Activated CD8-positive, alpha-beta memory T cell treated with anti-CD3 and anti-CD28 coated beads, Interleukin-2, amount 50 U/mL, for 4 hours (primary cell): ENCODE data around the gene PVR.
"Not testable (repeated sequence)": the region's sequence is repeated elsewhere in the genome, so short reads cannot be mapped to it uniquely, and the experiment has no call there.

ENCODE experiments used
- DNase-seq: peaks from one replicate; pipeline ENCODE4 v3.0.0-alpha.2; 2020

The PVR gene, protein sequence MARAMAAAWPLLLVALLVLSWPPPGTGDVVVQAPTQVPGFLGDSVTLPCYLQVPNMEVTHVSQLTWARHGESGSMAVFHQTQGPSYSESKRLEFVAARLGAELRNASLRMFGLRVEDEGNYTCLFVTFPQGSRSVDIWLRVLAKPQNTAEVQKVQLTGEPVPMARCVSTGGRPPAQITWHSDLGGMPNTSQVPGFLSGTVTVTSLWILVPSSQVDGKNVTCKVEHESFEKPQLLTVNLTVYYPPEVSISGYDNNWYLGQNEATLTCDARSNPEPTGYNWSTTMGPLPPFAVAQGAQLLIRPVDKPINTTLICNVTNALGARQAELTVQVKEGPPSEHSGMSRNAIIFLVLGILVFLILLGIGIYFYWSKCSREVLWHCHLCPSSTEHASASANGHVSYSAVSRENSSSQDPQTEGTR

DNA sequence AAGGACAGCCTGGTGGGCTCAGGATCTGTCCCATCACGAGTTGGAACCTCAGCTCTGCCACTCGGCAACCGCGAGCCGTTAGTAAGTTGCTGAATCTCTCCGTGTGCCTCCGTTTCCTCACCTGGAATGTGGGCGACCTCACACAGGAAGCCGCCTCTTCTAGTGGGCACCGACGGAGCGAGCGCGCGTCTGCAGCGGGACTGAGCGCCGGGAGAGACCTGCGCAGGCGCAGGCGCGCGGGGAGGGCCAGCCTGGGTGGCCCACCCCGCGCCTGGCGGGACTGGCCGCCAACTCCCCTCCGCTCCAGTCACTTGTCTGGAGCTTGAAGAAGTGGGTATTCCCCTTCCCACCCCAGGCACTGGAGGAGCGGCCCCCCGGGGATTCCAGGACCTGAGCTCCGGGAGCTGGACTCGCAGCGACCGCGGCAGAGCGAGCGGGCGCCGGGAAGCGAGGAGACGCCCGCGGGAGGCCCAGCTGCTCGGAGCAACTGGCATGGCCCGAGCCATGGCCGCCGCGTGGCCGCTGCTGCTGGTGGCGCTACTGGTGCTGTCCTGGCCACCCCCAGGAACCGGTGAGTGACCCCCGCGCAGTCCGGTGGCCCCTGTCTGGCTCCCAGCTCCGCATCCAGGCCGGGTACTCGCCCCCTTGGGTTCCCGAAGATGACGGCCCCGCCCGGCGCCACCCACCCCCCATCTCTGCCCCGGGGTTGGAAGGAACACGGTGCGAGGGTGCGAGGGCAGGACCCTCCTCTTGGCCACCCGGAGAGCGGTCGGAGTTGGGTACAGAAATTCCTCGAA lies at the start of gene PVR:
TSS of gene PVR (plus strand) at position 306 of the 797 bp plus-strand sequence. CDS start at position 493, 187 bp downstream.
- DNase-seq, result peak; percentile 32

GRCh38 chr19:44596428-44597130 lies 47.1 kb upstream of the PVR start:
- no peak for DNase-seq

GRCh38 chr19:44597131-44597491 lies 46.6 kb upstream of the PVR start:
- no peak for DNase-seq

DNA sequence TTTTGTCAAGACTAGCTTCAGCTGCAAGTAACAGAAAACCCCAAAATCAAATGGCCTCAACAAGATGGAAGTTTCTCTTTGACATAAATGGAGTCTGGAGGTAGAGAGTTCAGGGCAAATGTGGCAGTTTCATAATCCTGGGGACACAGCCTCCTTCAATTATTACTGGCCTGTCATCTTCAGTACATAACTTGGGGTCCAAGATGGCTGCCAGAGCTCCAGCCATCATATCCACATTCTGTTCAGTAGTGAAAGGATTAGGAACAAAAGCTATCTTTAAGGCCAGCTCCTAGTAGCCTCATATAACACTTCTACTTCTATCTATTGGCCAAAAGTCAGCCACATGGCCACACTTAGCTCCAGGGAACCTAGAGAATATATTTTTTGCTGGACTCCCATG lies 45.4 kb upstream of the PVR start:
- DNase-seq, result no peak

DNA sequence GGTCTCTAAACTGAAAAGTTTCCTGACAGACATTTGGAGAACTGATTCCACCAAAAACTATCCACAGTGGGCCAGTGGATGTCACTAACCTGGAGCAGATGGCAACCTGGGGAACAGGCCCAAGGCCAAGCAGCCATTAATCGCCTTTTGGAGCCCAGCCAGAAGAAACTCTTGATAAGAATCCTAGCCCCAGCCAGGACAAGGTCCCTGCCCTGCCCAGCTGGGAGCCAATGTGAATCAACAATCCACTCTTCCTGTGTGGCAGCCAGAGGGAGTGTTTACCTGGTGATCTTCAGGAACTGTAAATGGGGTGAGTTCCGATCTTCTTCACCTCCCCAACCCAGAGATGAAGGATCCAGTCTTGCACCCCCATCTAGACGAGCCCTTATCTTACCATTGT lies 44.8 kb upstream of the PVR start:
- DNase-seq, result no peak

DNA sequence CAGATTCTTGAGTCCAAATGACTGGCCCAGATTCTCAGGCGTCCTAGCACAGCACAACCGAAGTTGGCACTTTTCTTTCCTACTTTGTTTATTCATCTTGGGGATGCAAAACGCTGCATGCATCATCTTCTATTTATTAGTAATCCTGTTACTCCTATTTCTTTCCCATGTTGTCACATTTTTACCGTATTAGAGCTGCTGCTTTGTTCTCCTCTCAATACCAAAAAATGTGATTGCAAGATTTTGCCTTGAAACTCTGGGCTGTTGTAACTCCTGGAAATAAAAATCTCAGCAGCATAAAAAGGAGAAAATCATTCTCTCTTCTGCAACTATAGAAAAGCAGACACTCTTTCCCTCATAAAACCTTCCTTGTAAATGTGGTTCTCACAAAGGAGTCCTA lies 43.2 kb upstream of the PVR start:
- no peak for DNase-seq

DNA sequence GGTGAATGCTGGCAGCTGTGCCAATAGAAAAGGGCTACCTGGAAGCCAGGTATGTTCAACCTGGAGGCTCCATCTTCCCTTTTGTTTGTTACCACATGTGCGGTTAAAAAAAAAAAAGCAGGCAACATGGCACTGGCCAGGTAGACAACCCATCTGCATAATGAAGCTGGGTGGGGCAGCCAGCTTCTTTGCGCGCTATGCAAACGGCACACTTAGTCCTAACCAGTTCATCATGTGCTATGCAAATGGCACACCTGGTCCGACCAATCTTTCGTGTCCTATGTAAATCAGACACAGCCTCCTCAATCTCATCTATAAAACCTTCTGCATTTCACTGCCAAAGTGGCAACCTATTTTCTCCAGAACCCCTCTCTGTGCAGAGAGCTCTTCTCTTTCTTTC lies 41.6 kb upstream of the PVR start:
- no peak for DNase-seq

DNA sequence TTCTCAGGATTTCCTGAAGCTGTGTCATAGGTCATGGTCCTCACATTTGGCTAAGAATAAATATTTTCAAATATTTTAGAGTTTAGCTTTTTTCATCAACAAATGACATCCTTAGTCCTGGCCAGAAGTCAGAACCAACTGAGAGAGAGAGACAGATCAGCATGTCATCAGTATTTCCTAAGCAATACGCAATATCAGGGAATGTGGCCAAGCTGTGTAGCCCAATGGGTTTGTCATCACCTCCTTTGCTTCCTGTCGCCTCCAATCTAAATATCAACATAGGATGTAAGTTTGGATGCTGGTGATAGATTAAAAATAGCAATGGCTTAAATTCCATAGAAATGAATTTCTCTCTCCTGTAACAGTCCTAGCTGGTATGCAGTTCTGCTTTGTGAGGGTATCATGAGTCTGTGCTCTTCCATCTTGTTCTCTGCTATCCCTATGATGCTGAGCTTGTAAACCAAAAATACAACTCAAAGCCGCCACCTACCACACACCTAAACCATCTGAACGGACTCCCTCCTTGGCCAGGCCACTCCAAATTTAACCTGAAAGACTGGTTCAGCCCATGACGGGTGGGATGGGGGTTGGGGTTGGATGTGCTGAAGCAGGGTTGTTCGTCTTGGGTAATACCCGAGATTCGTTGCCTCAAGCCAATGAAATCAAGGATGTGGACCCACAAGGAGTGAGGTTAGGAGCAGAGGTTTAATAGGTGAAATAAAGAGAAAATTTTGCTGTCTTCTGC lies 40.3 kb upstream of the PVR start:
- DNase-seq, result no peak

- DNase-seq, result no peak
Observed at GRCh38 chr19:44604241-44604640, 39.5 kb upstream of the PVR start.

DNA sequence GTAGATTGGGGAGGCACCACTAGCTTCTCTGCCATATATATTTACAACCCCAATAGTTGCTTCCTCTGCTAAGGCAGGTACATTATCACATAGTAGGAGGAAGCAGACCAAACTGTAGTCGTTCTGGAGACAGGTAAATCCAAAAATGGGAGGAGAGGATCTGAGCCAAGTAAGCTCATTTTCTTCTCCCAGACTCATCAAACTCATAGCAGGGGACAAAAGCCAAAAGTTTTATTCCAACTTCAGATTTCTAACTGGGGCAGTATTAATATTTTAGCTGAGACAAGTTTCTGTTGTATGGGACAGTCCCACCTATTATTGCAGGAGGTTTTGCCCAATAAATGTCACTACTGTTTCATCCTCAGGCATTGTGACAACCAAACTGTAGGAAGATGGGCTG lies 38.2 kb upstream of the PVR start:
- no peak for DNase-seq

- no peak for DNase-seq
Observed at GRCh38 chr19:44607049-44607448, 36.7 kb upstream of the PVR start.

GRCh38 chr19:44607917-44608316 lies 35.8 kb upstream of the PVR start:
- DNase-seq, result no peak

DNA sequence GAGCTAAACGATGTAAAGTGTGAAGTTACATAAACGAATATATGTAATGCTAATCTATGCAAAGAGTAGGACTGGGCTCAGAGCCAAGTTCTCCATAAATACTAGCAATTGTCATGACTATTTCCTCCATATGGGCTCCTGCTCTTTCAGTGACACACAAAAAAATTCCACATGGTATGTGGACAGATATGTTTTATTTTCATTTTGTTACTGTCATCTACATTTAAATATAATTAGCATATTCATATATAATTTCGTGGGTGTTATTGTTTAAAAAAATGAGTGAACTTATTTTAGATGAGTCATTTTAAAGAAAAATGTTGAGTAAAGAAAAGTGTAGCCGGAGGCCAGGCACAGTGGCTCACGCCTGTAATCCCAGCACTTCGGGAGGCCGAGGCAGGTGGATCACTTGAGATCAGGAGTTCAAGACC lies 35.3 kb upstream of the PVR start:
- DNase-seq, result no peak

DNA sequence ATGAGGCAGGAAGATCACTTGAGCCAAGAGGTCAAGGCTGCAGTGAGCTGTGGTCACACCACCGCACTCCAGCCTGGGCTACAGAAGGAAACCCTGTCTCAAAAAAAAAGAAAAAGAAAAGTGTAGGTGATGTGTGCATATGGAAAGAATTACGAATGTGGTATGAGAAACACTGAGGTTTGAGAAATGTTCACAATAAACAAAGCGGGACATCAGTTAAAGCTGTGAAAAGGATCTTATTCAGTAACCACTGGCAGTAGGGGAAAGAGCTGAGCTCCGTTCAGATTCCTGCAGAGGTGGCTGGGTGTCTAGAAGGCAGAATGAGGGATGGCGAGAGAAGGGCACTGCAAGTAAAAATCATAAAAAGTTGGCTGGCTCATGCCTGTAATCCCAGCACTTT lies 34.5 kb upstream of the PVR start:
- no peak for DNase-seq

GRCh38 chr19:44610497-44610896 lies 33.2 kb upstream of the PVR start:
- DNase-seq, result not testable (repeated sequence)

DNA sequence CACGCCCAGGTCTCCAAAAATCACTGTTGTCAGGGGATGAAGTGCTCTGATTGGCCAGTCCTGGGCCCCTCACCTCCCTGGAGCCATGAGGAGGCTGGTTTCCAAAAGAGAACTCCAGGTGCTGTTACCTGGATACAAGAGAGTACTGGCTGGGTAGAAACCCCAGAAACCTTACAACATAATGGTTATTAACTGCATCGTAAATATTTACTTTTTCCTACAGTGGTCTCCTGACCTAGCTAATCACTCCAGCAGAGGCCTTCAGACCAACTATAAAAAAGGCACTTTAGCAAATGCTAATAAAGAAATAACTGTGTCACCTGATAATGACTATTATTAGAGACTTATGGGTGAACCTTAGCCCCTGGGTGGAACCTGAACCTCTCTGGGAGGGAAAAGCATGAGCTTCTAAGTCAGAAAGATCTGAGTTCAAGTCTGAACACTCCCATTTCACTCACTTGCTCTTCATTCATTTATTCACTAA lies 31.9 kb upstream of the PVR start:
- no peak for DNase-seq

- DNase-seq, result no peak
Observed at GRCh38 chr19:44613295-44614178, 30.2 kb upstream of the PVR start, which contains the start of gene IGSF23. TSS of gene IGSF23 (plus strand) at chr19:44613563. CDS start at chr19:44613646, 83 bp downstream.

DNA sequence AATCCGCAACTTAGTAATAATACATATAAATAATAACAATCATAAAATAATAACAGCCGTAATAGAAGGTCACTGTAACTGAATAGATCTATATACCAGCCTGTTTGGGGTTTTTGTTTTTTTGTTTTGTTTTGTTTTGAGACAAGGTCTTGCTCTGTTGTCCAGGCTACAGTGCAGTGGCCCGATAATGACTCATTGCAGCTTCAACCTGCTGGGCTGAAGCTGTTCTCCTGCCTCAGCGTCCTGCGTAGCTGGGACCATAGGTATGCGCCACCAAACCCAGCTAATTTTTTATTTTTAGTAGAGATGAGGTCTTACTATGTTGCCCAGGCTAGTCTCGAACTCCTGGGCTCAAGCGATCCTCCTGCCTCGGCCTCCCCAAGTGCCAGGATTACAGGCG lies 29.4 kb upstream of the PVR start:
- DNase-seq, result no peak

DNA sequence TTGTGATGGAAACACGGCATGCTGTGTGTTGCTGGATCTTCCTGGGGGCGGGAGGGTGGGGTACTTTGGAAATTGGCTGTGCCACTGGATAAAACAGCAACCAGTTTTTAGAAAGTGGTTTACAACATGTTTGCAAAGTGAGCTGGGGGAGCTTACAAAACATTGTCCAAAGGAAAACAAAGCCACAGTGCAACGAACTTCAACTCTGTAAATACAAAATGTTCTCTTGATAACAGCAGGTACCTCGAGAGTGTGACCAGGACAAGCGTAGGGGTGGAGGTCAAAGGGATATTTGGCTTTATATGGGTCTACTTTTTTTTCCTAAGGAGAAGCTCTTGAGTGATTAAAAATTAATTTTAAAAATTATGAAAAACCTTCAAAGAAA lies 27.9 kb upstream of the PVR start:
- no peak for DNase-seq

DNA sequence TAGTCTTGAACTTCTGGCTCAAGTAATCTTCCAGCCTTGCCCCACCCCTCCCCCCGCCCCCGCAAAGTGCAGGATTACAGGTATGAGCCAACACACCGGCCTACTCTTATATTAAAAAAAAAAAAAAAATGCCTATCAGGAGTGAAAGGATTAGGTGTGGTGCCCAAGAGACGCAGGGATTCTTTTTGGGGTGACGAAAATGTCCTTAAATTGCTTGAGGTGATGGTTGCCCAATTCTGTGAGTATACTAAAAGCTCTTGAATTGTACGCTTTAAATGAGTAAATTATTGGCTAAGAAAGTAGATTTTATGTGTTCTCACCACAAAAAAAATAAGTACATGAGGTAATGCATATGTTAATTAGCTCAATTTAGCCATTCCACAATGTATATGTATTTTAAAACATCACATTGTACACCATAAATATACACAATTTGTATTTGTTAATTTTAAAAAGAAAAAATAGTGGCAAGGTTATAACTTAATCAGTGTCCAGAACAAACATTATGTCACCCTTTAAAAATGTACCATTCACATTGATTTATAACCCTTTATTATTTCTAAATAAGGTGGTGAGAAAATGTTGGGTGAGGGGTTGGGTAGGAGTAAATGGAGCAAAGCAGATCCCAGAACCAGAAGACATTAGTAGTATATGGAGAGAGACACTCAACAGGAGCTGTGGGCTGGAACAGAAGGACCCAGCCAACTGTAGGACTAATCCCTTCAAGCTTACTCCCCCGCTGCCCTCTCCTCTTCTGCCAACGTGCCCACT lies 26.4 kb upstream of the PVR start:
- no peak for DNase-seq
